GM12878 (cell line): ENCODE measurements around the gene DIAPH3. TPM values are rescaled to one million over a fixed set of nuclear protein-coding genes. Genes with fewer than 3 reads are reported as not detected.

ENCODE experiments used
- ATAC-seq: fragments of 200-7000 bp; cut with Tn5 transposase; 3 replicates; pipeline ENCODE4 v1.9.1; 2020; ENCODE audit warnings: mild to moderate bottlenecking, moderate library complexity
- BruUV-seq: library from RNA; stranded (reverse); fragments of 400-500 nt; replicated peaks from 2 replicates; lab custom pipeline; 2021; lab: Mats Ljungman, UMichigan
- CTCF ChIA-PET: fragments of 300-600 bp; sonication (Branson Sonifier 250); formaldehyde crosslinking; extraction: SDS; loops from one replicate; lab custom pipeline; 2021; ENCODE audit warnings: inconsistent platforms; lab: Yijun Ruan, JAX
- POLR2A ChIA-PET: fragments of 350-600 bp; formaldehyde crosslinking; extraction: SDS; loops from one replicate; lab custom pipeline; 2021; ENCODE audit warnings: inconsistent platforms; lab: Charles Lee
- RAD21 ChIA-PET: fragments of 300-600 bp; sonication (Branson Sonifier 250); formaldehyde crosslinking; loops from one replicate; lab custom pipeline; 2023; ENCODE audit warnings: antibody characterized with exemption; ENCODE audit not compliant: unreplicated experiment; lab: Charles Lee
- SMC1A ChIA-PET: fragments of 300-600 bp; sonication (Branson Sonifier 250); formaldehyde crosslinking; loops from one replicate; lab custom pipeline; 2023; ENCODE audit not compliant: unreplicated experiment, uncharacterized antibody; lab: Charles Lee
- DNase-seq: peaks from one replicate; pipeline ENCODE4 v3.0.0-alpha.2; 2011; ENCODE audit warnings: low read depth, low spot score
- FAIRE-seq: peaks from 3 replicates; lab custom pipeline; 2011; peaks lifted over from hg19 to GRCh38; lab: Jason Lieb, UNC
- H2AFZ ChIP-seq: 2 replicates; pipeline ENCODE4 v1.6.0; 2011; ENCODE audit warnings: low read depth, low read length, control low read depth; ENCODE audit not compliant: control insufficient read depth
- H3K27ac ChIP-seq: 2 replicates; pipeline ENCODE4 v1.5.1; 2011; ENCODE audit warnings: control low read depth; ENCODE audit not compliant: control insufficient read depth, insufficient read depth
- H3K27me3 ChIP-seq, 2 experiments: replicated peaks in 1 of 2; 2 replicates each; pipeline versions ENCODE4 v1.6.0 to v1.6.1; 2011; ENCODE audit warnings: low read length in 1 of 2; ENCODE audit not compliant: control insufficient read depth in 2 of 2, insufficient read depth in 2 of 2
- H3K36me3 ChIP-seq, 2 experiments: 2 replicates each; pipeline ENCODE4 v1.5.1; 2011; ENCODE audit warnings: low read length in 1 of 2; ENCODE audit not compliant: control insufficient read depth in 2 of 2, insufficient read depth in 2 of 2
- H3K4me1 ChIP-seq: 2 replicates; pipeline ENCODE4 v1.6.1; 2011; ENCODE audit warnings: mild to moderate bottlenecking, low read length, moderate library complexity, mixed read lengths; ENCODE audit not compliant: control insufficient read depth, insufficient read depth
- H3K4me2 ChIP-seq: 2 replicates; pipeline ENCODE4 v1.6.0; 2011; ENCODE audit warnings: control low read depth; ENCODE audit not compliant: control insufficient read depth, insufficient read depth
- H3K4me3 ChIP-seq: fragments of 200-600 bp; sonication (generic); 2 replicates; pipeline ENCODE4 v1.5.1; 2016
- H3K79me2 ChIP-seq: 2 replicates; pipeline ENCODE4 v1.6.0; 2011; ENCODE audit warnings: low read length; ENCODE audit not compliant: control insufficient read depth, insufficient read depth
- H3K9ac ChIP-seq: 2 replicates; pipeline ENCODE4 v1.8.0; 2011; ENCODE audit warnings: low read length, control low read depth, mixed read lengths; ENCODE audit not compliant: control insufficient read depth, insufficient read depth
- H3K9me3 ChIP-seq: replicated peaks from 3 replicates; pipeline ENCODE4 v1.5.1; 2011; ENCODE audit warnings: mild to moderate bottlenecking, low read length; ENCODE audit not compliant: control insufficient read depth, insufficient read depth
- H4K20me1 ChIP-seq: 2 replicates; pipeline ENCODE4 v1.6.0; 2011; ENCODE audit not compliant: control insufficient read depth, insufficient read depth
- ATF7 ChIP-seq: fragments of 450-650 bp; IDR thresholded peaks from 2 replicates; pipeline ENCODE4 v1.6.1; 2016; ENCODE audit warnings: low read depth, mild to moderate bottlenecking
- BCLAF1 ChIP-seq: fragments of 450-650 bp; IDR thresholded peaks from 2 replicates; pipeline ENCODE4 v1.6.1; 2017; ENCODE audit warnings: antibody characterized with exemption, mild to moderate bottlenecking, moderate library complexity
- BRCA1 ChIP-seq: IDR thresholded peaks from 2 replicates; pipeline ENCODE4 v1.6.1; 2011; ENCODE audit warnings: low read depth, low read length, improper control_type of control experiment
- CHD1 ChIP-seq: IDR thresholded peaks from 2 replicates; pipeline ENCODE4 v1.6.1; 2012; ENCODE audit warnings: low read depth, low read length, improper control_type of control experiment
- DPF2 ChIP-seq: fragments of 450-650 bp; IDR thresholded peaks from 2 replicates; pipeline ENCODE4 v1.6.1; 2017; ENCODE audit warnings: mild to moderate bottlenecking
- JUNB ChIP-seq: IDR thresholded peaks from 2 replicates; pipeline ENCODE4 v1.6.1; 2016; ENCODE audit warnings: antibody characterized with exemption, mild to moderate bottlenecking
- MTA3 ChIP-seq: IDR thresholded peaks from 2 replicates; pipeline ENCODE4 v1.6.1; 2012; ENCODE audit warnings: low read length, inconsistent platforms, borderline replicate concordance
- MXI1 ChIP-seq: fragments of 150-350 bp; IDR thresholded peaks from 2 replicates; pipeline ENCODE4 v1.6.1; 2011; ENCODE audit warnings: low read depth, mild to moderate bottlenecking, inconsistent platforms, low read length, improper control_type of control experiment
- NFXL1 ChIP-seq: fragments of 450-650 bp; IDR thresholded peaks from 2 replicates; pipeline ENCODE4 v1.6.1; 2017; ENCODE audit warnings: antibody characterized with exemption, mild to moderate bottlenecking, borderline replicate concordance
- NFYA ChIP-seq: IDR thresholded peaks from 2 replicates; pipeline ENCODE4 v1.6.1; 2011; ENCODE audit warnings: low read depth, mild to moderate bottlenecking, low read length, improper control_type of control experiment, borderline replicate concordance
- NR2F1 ChIP-seq: fragments of 450-650 bp; conservative IDR thresholded peaks from 2 replicates; pipeline ENCODE4 v1.6.1; 2017; ENCODE audit warnings: mild to moderate bottlenecking
- PAX5 ChIP-seq: IDR thresholded peaks from 2 replicates; pipeline ENCODE4 v1.6.1; 2011; ENCODE audit warnings: low read depth, low read length, borderline replicate concordance
- RB1 ChIP-seq: fragments of 450-650 bp; formaldehyde crosslinking; IDR thresholded peaks from 2 replicates; pipeline ENCODE4 v1.6.1; 2017; ENCODE audit warnings: mild to moderate bottlenecking, borderline replicate concordance
- SMARCA5 ChIP-seq: fragments of 450-650 bp; IDR thresholded peaks from 2 replicates; pipeline ENCODE4 v1.6.1; 2017; ENCODE audit warnings: mild to moderate bottlenecking
- SP1 ChIP-seq: IDR thresholded peaks from one replicate; pipeline ENCODE4 v1.6.1; 2011; ENCODE audit warnings: low read depth, low read length
- STAT3 ChIP-seq: IDR thresholded peaks from 2 replicates; pipeline ENCODE4 v1.6.1; 2011; ENCODE audit warnings: low read depth, low read length, improper control_type of control experiment
- TCF3 ChIP-seq: IDR thresholded peaks from 2 replicates; pipeline ENCODE4 v1.6.1; 2012; ENCODE audit warnings: low read depth, mild to moderate bottlenecking, low read length, borderline replicate concordance; ENCODE audit not compliant: insufficient read depth
- TCF7 ChIP-seq: IDR thresholded peaks from 2 replicates; pipeline ENCODE4 v1.6.1; 2014; ENCODE audit warnings: antibody characterized with exemption, borderline replicate concordance
- YBX1 ChIP-seq: fragments of 450-650 bp; IDR thresholded peaks from 2 replicates; pipeline ENCODE4 v1.6.1; 2016; ENCODE audit warnings: antibody characterized with exemption
- ZBED1 ChIP-seq: IDR thresholded peaks from 2 replicates; pipeline ENCODE4 v1.6.1; 2016; ENCODE audit warnings: borderline replicate concordance
- ZNF384 ChIP-seq: IDR thresholded peaks from 2 replicates; pipeline ENCODE4 v1.6.1; 2012; ENCODE audit warnings: low read depth, mild to moderate bottlenecking, low read length, improper control_type of control experiment, borderline replicate concordance
- WGBS: methylation state at CpG from one replicate; pipeline ENCODE4 v1.1.6; 2016; ENCODE audit warnings: low lambda C conversion rate; ENCODE audit not compliant: insufficient replicate concordance, insufficient coverage; ENCODE audit errors: missing lambda C conversion rate; 5-methylcytosine and 5-hydroxymethylcytosine counted together
- in situ Hi-C: fragments of 300-500 bp; cut with MboI; formaldehyde crosslinking; loops from 9 replicates; pipeline ENCODE4 v1.14.3; 2018; ENCODE audit warnings: mixed read lengths
- intact Hi-C: fragments of 100-400 bp; cut with micrococcal nuclease; formaldehyde crosslinking; loops from one replicate; pipeline ENCODE4 v1.14.2; 2022; ENCODE audit not compliant: unreplicated experiment
- polyA plus RNA-seq, 11 experiments: library from polyadenylated mRNA; depleted of rRNA in 4 of 11; unstranded in 6 of 11; stranded (reverse) in 5 of 11; fragments of >200 nt; fragmentation: Nextera tagmentation in 4 of 11; fragmentation: Illumina TruSeq in 1 of 11; extraction: Ambion mirVana in 4 of 11; extraction: Trizol in 1 of 11; gene quantifications; 1 replicate in 1 of 11; 2 replicates in 10 of 11; pipeline versions ENCODE4 v1.2.1 to v1.2.3, GENCODE V29; 2011 to 2016; ENCODE audit warnings: inconsistent platforms in 2 of 11, missing spikeins in 2 of 11, low read depth in 1 of 11
- total RNA-seq, 4 experiments: library from RNA; depleted of rRNA in 3 of 4; stranded (reverse); fragments of >200 nt in 3 of 4; fragmentation: Illumina TruSeq in 1 of 4; extraction: Trizol in 1 of 4; gene quantifications; 2 replicates each; pipeline versions ENCODE4 v1.2.1 to v1.2.3, GENCODE V29; 2013 to 2021
- TF ChIP-seq, protein P1 (sequence below): IDR thresholded peaks from 2 replicates; pipeline ENCODE4 v1.6.1; 2011; ENCODE audit warnings: borderline replicate concordance, low read depth, mild to moderate bottlenecking, moderate library complexity, low read length; ENCODE audit not compliant: insufficient read depth, poor library complexity, severe bottlenecking

DIAPH3 gene
- total and polyA plus RNA-seq, 10 of the 15 experiments (the other 5 are each of a cell fraction or from before 2014, with no cell fraction given): 10.1 to 25.2 (median 15.4) TPM

DNA sequence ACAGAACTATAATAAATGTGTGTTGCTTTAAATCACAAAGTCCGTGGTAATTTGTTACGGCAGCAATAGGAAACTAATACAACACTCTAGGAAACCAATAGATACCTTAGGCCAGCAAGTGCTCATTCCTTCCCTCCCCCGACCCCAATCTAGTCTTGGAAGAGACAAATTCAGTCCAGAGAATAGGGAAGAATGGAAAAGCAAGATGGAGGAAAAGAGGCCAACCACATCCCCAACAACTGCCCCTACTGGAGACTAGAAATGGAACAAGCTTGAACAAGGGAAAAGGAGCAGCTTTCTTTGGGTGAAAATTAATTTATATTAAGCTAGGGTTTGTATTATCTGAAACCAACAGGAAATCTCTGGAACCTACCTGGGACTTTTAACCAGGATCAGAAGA, 54.4 kb downstream of the DIAPH3 start (continued):
- no peak for TF ChIP-seq BCLAF1
- no peak for TF ChIP-seq RB1
- no peak for TF ChIP-seq ZNF384
- TF ChIP-seq MTA3: no peak
- TF ChIP-seq SP1: no peak
- no peak for TF ChIP-seq YBX1
- no peak for TF ChIP-seq BRCA1
- TF ChIP-seq, protein P1, sequence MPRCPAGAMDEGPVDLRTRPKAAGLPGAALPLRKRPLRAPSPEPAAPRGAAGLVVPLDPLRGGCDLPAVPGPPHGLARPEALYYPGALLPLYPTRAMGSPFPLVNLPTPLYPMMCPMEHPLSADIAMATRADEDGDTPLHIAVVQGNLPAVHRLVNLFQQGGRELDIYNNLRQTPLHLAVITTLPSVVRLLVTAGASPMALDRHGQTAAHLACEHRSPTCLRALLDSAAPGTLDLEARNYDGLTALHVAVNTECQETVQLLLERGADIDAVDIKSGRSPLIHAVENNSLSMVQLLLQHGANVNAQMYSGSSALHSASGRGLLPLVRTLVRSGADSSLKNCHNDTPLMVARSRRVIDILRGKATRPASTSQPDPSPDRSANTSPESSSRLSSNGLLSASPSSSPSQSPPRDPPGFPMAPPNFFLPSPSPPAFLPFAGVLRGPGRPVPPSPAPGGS: no peak
- TF ChIP-seq NFXL1: no peak

- no peaks in the 10 kb centered on the region for H3K79me2 ChIP-seq
- TF ChIP-seq DPF2 (no peak), SP1 (no peak), TCF3 (no peak), ZBED1 (no peak), JUNB (no peak), SMARCA5 (no peak), MXI1 (no peak), STAT3 (no peak), TCF7 (no peak), CHD1 (no peak), NR2F1 (no peak), PAX5 (no peak), NFYA (no peak), ATF7 (no peak)
Observed at GRCh38 chr13:60108589-60108988, 55.1 kb downstream of the DIAPH3 start.

More at GRCh38 chr13:60108589-60108988, 55.1 kb downstream of the DIAPH3 start:
- ChIA-PET RAD21 (no interaction called here), CTCF (no interaction called here), POLR2A (no interaction called here), SMC1A (interaction anchor here (1.4 to 1.6 kb wide), 2 partner anchors 9 to 14 kb away, joined by 3 to 4 read pairs; no protein-coding TSS in a partner anchor)
- no peaks in the 10 kb centered on the region for H3K27me3 ChIP-seq
- no peak overlapping the region for H3K27ac ChIP-seq
- DNase-seq (no peak), FAIRE-seq (no peak), ATAC-seq (no peak)
- H3K9ac ChIP-seq: no peak overlapping the region
- in situ Hi-C loops: no loop called here
- H3K4me2 ChIP-seq: no peak overlapping the region
- H4K20me1 ChIP-seq: no peaks in the 10 kb centered on the region
- no peak overlapping the region for H2AFZ ChIP-seq
- intact Hi-C loops: no loop called here
- no peaks in the 10 kb centered on the region for H3K4me1 ChIP-seq
- H3K36me3 ChIP-seq: peaks cover 2 to 8% of the 10 kb centered on the region in 2 experiments; a peak in 3 of 4 replicates
- no TSS peak for BruUV-seq
- 96% methylated on average over 2 of the region's 2 CpGs for WGBS
- no peak overlapping the region for H3K4me3 ChIP-seq
- H3K9me3 ChIP-seq: peaks cover 3% of the 10 kb centered on the region; the same call in 1 of the 3 replicates
